Nucleus accumbens (tissue), 56 donors: ENCODE data around the gene PHF21A.
A peak's percentile ranks its signal among the peaks of the same experiment; 100 is the strongest.
"Not testable (repeated sequence)": the region's sequence is repeated elsewhere in the genome, so short reads cannot be mapped to it uniquely, and the experiment has no call there.

ENCODE experiments used
- DNase-seq, 56 donors: peaks; one replicate each; lab custom pipeline; 2025; lab: John Stamatoyannopoulos, UW

The PHF21A gene

DNA sequence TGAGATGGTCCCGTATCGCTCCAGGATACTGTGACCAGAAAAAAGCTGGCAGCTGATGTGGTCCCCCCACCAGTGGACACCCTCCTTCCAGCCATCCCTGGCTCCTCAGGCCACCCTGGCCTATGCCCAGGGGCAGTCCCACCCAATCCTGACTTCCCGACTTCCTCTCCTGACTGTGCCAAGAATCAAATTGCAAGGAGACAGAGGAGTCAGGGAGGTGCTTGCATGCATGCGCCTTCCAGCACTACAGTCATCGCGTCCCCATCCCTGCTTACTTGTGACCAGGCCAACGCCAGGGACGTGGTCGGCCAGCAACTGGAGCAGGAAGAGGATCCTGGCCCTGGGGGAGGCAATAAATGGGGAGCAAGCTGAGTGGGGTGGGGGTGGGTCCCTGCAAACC, 210.6 kb downstream of the PHF21A start:
- no peak for DNase-seq

DNA sequence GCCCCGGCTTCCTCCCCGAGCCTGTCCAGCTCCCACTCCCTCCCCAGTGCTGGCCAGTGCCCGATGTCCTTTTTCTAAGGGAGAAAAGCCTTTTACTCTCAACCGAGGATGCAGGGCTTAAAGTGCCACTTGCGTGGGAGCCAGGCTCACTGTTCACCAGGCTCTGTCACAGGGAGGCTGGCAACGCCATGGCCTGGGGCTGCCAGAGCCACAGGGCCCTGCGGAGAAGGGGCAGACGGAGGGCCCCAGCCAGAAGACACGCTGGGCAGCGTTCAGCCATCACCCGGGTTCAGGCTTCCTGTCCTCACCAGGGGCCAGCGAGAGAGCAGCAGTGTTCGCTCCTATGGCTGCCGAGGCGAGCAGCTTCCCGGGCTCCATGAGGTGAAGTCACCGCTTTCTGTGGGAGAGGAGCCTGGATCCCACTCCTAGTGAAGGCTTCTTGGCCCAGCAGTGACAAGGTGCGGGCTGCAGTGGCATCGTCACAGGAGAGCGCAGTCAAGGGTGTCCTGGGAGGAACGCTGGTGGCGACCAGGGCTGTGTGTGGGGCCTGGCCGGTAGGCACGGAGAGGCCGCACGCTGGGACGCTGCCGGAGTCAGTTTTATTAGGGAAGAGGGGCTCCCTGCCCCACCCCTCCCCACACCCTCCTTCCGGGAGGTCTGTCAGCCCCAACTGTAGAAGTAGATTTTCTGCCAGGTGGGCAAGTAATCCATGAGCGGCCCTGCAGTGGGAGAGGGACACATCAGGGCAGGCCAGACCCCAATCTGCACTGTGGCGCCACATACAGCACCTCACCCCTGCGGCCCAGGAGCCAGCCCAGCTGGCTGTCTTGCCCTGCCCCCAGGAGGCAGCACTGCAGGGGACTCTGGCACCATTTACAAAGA, 211.4 kb downstream of the PHF21A start:
- DNase-seq = peak in 11 of 56 donors; percentile 19 to 59 (median 41)

DNA sequence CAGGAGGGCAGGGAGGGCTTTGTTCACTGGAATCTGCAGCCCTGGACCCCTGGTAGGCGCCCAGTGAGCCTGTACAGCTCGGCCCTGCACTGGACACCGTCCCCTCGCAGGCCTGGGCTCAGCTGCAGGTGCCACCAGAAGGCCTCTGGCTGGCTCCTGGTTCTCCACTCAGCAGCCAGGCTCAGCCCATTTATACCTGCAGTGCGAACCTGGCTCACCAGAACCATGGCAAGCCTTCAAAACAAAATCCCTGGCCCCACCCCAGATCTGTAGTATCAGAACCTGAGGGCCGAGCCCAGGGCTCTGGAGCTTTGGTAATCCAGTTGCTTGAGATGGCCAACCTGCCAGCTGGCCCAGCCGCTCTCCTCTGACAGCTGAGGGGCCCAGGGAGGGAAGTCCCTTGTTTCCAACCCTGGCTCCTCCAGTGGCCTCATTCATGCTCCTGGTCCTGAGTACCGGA, 213.3 kb downstream of the PHF21A start:
- DNase-seq = peak in 16 of 56 donors; percentile 17 to 61 (median 38)

DNA sequence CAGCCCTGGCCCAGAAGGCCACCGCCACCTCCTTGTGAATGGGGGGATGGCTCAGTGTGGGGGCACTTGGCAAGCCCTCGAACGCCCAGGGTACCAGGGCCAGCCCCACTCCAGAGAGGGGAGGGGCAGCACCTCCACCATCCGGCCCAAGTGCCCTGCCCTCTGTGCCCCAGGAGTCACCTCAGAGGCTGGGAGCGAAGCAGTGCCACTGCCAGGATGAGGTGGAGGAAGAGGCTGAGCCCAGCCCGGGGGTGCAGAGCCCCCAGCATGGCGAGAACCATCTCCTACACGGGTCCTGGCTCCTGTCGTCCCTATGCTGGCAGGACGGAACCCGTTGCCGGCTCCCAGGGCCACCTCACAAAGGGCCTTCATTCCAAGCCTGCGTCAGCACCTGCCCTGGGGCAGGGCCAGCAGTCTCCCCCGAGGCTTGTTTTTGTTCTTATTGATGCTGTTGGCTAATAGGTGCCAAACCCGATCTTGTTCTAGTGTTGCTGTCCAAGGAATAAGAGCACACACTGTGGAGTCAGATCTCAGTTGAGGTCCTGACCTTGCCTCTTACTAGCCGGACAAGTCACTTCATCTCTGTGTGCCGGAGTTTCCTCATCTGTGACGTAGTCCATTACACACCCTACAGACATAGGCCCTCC, 214.2 kb downstream of the PHF21A start, which contains the start of gene FREY1:
Gene FREY1, minus strand, starts transcription at position 307 of the 647 bp plus-strand sequence. Its CDS starts 26 bp downstream, at position 281.
- DNase-seq = peak in 7 of 56 donors; percentile 14 to 44 (median 33)

DNA sequence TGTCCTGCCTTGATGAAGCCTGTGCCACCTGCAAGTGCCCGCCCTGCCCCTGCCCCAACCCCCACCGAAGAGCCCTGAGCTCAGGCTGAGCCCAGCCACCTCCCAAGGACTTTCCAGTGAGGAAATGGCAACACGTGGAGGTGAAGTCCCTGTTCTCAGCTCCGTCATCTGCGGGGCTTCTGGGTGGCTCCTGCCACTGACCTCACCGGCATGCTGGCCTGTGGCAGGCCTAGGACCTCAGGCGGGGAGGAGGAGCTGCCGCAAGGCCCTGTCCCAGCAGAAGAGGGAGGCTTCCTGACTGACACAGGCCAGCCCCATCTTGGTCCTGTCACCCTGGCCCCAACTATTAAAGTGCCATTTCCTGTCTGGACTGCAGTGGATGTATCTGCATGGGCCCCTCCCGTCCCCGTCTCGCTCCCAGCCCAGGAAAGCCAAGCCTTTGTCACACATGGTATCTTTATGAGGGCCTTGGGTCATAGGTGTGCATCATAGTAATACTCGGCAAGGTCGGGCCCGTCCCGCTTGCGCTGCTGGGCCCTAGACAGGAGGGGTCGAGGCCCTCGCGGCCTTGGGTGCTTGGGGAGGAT, 215.1 kb downstream of the PHF21A start:
- DNase-seq = no peak

DNA sequence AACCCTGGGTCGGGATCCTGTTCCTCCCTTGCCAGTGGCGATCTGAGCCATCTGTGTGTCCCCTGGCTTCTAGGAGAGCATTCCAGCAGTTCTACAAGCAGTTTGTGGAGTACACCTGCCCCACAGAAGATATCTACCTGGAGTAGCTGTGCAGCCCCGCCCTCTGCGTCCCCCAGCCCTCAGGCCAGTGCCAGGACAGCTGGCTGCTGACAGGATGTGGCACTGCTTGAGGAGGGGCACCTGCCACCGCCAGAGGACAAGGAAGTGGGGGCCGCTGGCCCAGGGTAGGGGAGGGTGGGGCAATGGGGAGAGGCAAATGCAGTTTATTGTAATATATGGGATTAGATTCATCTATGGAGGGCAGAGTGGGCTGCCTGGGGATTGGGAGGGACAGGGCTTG, 215.7 kb downstream of the PHF21A start:
- not testable (repeated sequence) for DNase-seq

DNA sequence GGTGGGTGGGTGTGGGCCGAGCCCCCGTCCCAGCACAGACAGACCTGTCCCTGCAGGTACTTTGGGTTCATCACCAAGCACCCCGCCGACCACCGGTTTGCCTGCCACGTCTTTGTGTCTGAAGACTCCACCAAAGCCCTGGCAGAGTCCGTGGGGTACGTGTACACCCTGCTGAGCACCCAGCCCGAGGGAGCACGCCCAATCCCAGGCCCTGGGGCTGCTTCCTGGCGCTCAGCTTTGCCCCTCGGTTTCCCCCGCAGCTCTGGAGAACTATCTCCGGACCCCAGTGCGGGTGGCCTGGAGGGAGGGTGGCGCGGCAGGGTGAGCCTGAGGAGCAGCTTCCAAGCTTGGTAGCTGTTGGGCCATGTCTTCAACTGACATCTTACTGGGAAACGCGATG, 216.2 kb downstream of the PHF21A start:
- no peak for DNase-seq

DNA sequence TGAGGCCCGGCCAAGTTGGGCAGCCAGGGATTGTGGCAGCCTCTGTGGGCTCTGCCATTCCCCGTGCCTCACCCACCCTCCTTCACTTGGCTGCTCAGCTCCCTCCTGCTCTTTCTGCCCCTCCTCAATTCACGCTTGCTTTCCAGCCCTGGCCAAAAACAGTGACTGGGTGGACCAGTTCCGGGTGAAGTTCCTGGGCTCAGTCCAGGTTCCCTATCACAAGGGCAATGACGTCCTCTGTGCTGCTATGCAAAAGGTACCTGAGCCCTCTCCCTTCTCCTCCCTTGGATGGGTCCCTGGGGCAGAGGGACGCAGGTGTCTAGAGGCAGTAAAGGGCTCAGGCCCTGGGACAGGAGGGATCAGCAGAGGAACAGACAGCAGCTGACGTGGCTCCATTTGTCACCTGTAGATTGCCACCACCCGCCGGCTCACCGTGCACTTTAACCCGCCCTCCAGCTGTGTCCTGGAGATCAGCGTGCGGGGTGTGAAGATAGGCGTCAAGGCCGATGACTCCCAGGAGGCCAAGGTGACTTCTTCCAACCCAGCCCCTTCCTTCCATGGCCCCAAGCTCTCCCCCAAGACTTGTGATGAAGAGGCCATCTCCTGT, 216.8 kb downstream of the PHF21A start:
- no peak for DNase-seq

DNA sequence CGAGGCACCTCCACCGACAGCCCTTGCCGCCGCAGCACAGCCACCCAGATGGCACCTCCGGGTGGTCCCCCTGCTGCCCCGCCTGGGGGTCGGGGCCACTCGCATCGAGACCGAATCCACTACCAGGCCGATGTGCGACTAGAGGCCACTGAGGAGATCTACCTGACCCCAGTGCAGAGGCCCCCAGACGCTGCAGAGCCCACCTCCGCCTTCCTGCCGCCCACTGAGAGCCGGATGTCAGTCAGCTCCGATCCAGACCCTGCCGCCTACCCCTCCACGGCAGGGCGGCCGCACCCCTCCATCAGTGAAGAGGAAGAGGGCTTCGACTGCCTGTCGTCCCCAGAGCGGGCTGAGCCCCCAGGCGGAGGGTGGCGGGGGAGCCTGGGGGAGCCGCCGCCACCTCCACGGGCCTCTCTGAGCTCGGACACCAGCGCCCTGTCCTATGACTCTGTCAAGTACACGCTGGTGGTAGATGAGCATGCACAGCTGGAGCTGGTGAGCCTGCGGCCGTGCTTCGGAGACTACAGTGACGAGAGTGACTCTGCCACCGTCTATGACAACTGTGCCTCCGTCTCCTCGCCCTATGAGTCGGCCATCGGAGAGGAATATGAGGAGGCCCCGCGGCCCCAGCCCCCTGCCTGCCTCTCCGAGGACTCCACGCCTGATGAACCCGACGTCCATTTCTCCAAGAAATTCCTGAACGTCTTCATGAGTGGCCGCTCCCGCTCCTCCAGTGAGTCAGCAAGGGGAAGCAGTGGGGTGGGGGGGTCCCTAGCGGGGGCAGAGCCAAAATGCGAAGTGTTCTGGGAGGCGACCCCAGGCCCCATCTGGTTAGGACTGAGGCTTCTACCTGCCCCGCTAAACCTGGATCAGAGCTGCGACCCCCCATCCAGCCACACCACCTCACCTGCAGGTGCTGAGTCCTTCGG, 218.5 kb downstream of the PHF21A start:
- DNase-seq = peak in 2 of 56 donors; percentile 19 to 26

DNA sequence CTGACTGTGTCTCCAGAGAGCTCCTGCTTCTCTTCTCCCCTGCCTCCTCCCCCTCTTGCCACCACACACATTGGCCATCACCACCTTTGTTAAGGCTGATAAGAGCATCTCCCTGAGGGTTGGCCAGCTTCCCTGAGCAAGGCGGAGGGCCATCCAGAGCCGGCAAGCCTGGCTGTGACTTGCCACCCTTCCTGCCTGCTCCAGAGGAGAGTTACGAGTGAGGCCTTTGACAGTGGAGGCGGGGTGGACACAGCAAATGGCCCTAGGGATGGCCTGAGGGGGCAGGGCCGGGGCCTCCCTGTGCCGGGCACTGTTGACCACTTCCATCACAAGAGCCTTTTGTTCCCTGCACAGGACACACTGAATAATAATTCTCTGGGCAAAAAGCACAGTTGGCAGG, 219.6 kb downstream of the PHF21A start:
- DNase-seq = peak in 53 of 56 donors; percentile 36 to 93 (median 79)

DNA sequence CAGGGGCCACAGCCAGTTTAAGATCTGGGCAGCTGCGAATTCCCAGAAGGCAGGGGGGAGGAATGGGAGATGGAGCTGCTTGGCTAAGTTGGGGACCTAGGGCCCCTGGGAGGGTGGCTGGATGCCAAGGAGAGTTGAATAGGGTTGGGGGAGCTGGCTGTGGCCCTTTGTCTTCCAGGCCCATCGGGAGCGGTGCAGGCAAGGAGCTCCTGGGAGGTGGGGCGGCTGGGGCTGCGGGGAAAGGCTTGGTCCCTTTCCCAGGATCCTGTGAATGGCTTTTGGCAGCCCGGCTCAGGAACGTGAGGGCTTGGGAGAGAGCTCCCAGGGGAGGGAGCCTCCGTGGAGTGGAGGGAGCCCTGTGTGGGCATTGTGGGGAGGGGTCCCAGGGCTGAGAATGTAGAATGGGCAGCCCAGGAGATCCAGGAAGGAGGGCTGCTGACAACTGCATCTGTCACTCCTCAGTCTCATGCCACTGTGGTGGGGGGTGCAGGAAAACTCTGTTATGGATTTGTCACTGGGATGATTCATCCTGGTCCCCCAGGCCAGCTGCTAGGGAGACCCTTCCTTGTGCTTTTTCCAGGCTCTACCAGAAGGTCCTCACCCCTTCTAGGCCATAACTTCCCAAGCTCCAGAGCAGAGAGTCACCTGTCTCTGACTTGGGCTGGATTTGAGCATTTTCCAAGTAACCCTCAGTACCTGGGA, 220.2 kb downstream of the PHF21A start:
- peak in 52 of 56 donors; percentile 29 to 81 (median 63) for DNase-seq

DNA sequence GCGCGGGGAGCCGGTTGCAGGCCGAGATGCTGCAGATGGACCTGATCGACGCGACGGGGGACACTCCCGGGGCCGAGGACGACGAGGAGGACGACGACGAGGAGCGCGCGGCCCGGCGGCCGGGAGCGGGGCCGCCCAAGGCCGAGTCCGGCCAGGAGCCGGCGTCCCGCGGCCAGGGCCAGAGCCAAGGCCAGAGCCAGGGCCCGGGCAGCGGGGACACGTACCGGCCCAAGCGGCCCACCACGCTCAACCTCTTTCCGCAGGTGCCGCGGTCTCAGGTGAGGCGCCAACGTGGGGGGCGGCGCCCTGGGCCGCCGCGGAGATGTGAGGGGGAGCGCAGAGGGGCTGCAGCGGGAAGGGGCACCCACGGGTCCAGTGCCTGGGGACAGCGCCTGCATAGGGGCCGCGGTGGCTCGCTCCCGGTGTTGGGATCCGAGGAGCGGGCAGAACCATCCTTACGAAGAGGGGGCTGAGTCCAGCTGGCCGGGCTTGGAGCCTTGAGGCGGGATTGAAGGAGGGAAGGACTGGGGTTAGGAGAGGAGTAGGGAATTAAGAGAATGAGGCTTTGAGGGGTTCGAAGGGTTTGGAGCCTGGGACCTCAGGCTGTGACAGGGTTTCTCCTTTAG, 221.0 kb downstream of the PHF21A start:
- DNase-seq = not testable (repeated sequence)

DNA sequence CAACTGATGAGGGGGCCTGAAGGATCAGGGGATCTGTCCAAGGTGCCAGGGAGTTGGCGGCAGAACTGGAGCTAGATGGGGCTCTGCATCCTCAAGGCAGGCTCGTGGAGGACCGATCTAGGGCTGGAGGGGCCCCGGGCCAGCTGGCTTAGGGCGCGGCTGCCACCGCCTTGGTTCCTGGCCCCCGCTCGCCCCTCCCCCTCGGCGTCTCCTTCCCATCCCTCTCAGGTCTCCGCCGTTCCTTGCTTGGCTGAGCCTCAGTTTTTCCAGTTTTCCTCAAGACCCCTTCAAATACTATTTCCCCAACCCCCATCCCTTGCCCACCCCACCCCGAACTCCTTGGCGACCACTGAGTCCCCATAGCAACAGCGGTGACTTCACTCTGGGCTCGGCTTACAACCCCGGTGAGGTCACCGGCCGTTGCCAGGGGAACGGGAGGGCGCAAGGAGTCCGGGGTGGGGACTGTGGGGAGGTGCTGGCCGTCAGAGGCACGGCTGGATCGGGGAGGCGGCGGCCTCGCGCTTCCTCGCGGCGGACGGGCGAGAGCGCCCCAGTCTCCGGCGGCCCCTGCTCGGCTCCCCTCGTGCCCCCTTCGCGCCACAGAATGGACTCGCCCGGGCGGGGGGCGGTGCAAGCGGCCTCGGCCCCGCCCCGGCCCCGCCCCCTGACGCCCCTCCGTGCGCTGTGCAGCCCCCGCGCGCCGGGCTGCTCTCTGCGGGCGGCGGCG, 221.6 kb downstream of the PHF21A start:
- DNase-seq = peak; percentile 43 to 95 (median 88)

DNA sequence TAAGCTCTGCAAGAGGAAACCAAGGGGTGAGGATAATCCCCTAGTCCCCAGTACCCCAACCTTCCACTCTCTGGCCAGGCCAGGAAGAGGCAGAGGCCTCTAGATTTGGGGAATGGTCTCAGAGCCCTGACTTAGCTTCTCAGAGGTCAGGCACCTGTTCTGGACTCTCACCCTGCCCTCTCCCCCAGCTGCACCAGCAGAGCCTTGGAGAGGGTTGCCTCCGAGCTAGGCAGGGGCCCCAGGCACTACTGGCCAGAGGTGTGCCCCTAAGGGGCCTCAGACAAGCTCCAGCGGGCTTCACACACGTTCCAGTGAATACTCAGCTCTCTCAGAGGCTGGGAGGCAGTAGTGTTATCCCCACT, 222.2 kb downstream of the PHF21A start:
- DNase-seq = no peak

DNA sequence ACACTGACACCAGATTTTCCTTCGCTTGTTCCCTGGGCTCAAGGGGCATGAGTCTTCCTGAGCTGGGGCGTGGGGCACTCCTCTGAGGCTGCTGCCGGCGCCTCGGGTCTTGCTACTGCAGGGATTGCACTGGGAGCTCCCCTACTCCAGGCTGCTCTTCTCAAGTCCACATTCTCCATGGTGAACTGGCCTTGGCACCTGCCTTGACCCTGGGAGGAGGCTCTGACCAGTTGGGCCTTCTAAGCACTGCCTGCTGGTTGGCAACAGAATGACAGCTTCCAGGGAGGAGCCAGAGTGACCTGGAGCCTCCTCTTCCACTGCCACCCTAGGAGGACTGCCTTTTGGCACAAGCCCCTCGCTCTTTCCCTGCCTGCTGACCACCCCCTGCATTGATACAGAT, 223.7 kb downstream of the PHF21A start:
- DNase-seq = no peak

DNA sequence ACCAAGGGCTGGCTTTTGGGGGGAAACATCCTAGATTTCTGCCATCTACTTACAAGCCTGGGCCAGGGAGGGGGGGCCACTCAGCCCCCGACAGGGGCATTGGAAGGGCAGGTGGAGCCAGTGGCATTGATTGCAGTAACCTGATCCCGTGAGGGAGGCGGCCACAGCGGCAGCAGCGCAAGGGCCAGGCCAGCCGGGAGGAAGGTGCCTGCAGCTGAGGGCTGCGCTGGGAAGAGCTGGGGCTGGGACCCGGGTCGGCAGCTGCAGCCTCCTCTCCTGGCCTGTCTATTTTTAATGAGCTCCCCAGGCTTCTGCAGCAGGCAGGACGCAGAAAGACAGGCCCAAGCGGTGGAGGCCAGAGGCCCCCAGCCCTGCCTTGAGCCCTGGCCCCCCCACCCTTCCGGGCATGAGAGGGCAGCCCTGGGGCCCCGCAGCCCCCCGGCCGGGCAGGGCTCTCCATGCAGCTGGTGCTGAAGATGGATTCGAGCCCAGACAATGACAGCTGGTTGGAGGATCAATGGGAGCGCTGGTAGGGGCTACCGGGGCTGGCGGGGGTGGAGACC, 224.8 kb downstream of the PHF21A start:
- peak in 21 of 56 donors; percentile 18 to 74 (median 36) for DNase-seq

DNA sequence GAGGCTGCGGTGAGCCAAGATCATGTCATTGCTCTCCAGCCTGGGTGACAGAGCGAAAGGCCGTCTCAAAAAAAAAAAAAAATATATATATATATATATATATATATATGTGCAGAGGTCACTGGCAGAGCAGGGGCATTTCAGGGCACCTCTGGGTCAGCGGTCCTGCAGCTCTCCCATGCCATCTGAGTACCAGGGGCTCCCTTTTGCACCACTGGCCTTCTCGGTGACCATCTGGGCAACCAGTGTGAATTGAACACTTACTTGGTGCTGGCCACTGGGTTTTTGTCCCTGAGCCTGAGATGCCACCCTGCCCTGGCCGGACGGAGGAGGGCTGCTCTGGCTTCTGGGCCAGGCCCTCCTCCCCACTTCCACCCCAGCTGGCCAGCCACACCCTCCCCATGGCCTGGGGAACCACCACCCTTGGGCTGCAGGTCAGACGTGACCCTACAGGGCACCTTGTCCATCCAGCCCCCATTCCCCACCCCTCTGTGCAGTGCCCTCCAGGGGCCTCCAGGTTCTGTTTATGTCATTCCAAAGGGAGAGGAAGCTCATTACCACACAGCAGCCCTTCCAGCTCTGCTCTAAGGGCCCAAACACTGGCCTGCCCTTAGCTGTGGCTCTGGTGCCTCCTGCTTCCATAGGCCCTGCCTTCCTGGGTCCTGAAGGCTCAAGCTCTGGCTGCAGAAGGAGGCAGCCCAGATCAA, 225.5 kb downstream of the PHF21A start:
- no peak for DNase-seq
